HG03469 (cell line): Measurements from ENCODE around the gene SNCG.
A peak's percentile ranks its signal among the peaks of the same experiment; 100 is the strongest.

Experiments used
- ATAC-seq: cut with Tn5 transposase; IDR thresholded peaks from one replicate; pipeline ENCODE4 v1.9.1; 2021; ENCODE audit warnings: mild to moderate bottlenecking, moderate library complexity, moderate number of reproducible peaks; ENCODE audit not compliant: unreplicated experiment

The SNCG gene

GRCh38 chr10:86960003-86960862, 1.8 kb downstream of the SNCG start:
- ATAC-seq: peak; percentile 70

DNA sequence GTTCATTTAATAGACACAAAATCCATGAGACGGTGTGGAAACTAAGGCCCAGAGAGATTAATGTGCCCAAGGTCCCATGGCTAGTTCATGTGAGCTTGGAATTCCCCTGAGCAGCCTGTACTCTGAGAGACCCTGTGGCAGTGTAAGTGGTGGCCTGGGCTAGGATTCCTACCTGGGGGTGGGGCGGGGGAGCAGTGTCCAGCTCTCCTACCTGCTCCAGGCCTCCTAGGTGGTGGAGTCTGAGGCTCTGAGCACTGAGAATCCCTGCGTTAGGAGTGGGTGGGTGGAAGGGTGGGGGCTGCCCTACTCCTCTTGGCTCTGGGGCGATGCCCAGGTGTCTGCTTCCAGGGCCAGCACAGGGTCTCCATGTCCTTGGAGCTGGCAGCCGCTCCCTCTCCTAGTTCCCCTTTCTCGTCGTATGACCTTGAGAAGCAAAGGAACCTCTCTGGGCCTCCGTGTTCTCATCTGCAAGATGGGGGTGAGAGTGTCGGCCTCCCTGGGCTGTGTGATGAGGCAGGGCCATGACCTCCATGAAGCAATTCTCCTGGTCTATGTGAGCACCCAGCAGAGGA, 2.5 kb downstream of the SNCG start:
- ATAC-seq: no peak

DNA sequence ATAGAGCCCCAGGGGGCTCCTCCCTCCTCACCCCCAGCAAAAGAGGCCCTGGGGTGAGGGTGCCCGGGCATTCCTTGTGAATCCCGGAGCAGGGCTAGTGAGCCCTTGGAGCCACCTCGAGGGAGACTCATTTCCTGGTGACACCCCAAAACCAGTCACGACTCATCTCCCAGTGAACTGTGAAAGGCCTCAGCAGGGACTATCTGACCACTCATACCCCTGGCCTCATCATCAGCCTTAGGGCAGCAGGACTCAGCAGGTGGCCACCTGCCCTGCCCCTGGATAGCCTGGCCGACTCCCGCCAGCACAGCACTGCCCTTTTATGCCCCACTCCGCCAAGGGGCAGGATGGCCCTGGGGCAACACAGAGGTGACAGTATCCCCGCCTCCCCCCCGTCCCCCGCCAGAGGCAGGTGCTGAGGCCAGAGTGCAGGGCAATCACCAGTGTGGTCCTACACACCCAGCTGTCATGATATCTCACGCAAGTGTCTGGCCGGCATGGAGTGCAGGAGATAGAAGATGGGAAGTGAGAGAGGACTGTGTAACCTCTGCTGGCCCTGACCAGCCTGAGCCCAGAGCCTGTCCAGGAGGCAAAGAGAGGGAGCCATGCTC, 3.2 kb downstream of the SNCG start:
- no peak for ATAC-seq

DNA sequence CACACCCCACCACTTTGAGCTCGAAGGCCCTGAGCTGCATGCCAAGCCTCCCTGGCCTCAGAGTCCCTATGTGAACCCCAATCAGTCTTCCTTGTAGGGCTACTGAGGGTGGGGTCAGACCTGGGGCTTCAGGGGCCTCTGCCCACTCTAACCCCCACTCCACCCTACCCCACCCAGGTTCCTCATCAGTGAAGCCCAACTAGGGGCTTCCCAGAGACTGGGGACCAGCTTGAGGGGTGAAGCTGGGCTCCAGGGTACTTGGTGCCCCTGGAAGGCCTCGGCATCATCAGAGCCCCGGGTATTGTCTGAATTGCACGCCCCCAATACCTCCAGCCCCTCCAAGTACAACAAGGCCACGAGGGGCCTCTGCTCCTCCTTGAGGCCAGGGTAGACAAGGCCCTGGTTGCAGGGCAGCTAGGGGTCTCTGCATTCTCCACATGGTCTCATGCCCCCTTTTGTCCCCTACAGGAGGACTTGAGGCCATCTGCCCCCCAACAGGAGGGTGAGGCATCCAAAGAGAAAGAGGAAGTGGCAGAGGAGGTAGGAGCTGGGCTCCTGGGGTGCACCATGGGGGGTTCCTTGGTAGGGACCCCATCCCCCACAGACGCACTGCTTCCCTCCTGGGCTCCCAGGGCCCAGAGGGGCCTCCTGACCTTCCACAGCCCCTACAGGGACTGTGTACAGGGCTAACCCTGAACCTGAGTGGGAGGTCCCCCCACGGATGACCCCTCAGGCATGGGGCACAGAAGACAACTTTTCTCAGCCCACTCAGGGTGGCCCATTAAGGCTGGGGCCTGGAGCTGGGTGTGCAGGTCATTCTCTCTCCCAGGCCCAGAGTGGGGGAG, 4.0 kb downstream of the SNCG start:
- no peak for ATAC-seq

DNA sequence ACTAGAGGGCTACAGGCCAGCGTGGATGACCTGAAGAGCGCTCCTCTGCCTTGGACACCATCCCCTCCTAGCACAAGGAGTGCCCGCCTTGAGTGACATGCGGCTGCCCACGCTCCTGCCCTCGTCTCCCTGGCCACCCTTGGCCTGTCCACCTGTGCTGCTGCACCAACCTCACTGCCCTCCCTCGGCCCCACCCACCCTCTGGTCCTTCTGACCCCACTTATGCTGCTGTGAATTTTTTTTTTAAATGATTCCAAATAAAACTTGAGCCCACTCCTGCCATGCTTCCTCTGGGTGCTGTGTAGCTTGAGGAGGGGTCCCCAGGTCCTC, 4.5 kb downstream of the SNCG start:
- ATAC-seq: no peak

DNA sequence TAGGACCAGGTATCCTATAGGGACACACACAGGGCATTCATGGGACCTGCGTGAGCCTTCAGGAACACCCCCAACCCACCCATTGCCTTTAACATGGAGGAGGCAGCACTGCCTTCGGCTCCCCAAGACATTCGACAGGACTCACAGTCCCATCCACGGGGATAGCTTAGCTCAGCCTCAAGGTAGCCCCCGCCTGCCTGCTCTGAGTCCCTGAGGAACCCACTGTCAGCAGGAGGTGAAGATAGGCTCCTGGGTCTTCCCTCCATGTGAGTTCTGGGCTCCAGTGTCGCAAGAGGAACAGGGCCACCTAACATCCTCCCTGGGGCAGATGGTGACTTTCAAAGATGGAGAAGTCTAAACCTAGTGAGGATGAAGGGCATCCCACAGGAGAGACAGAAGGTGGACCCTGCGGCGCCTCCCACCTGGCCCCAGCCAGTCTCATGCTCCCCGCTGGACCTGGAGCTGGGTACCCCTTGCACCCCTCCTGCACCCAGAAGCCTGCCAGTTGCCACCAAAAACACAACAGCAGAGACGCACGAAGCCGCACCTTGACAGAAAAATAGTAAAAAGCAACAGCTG, 5.0 kb downstream of the SNCG start:
- no peak for ATAC-seq

- ATAC-seq: no peak
Measured at GRCh38 chr10:86964061-86964846, 5.9 kb downstream of the SNCG start.

DNA sequence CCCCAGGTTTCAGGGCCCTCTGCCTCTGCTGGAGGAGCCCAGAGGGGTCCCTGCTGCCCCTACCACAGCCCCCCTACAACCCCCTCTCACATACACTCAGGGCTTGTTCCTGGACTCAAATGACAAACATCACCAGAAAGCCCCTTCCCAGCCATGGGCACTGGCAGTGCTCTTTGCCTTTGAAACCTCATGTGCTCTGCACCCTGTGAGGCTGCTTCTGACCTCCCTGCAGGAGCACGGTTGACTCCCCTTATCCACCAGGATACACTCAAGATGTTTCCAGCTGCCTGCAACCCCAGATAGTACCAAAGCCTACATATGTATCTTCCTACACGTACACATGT, 6.4 kb downstream of the SNCG start:
- no peak for ATAC-seq

DNA sequence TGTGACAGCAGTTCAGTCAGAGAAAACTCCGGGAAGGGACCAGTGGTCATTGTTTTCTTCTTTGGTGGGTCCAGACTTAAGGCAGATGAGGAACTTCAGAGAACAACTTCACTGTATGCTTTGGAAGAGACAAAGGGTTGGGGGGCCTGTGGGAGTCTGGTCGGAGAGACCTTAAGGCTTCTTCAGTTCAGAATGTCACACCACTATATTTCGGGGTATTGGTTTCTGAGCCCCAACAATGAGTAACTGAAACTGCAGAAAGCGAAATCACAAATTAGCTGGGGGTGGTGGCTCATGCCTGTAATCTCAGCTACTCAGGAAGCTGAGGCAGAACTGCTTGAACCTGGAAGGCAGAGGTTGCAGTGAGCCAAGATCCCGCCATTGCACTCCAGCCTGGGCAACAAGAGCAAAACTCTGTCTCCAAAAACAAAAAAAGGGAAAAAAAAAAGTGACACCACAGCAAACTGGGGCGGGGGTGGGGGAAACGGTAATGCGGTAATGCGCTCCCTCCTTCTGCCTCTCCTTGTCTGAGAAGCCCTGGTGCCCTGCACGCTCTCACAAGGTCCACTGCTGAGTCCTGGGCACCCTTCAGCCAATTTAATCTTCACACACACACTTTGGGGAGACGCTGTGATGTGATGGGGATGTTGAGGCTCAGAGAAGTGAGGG, 7.7 kb downstream of the SNCG start:
- no peak for ATAC-seq

- ATAC-seq: no peak
Measured at GRCh38 chr10:86967481-86967941, 9.1 kb downstream of the SNCG start.

- no peak for ATAC-seq
Measured at GRCh38 chr10:86968271-86968993, 10.0 kb downstream of the SNCG start, which contains the start of gene ADIRF. Gene ADIRF (plus strand): TSS chr10:86968482. CDS start chr10:86968545, 63 bp downstream.

DNA sequence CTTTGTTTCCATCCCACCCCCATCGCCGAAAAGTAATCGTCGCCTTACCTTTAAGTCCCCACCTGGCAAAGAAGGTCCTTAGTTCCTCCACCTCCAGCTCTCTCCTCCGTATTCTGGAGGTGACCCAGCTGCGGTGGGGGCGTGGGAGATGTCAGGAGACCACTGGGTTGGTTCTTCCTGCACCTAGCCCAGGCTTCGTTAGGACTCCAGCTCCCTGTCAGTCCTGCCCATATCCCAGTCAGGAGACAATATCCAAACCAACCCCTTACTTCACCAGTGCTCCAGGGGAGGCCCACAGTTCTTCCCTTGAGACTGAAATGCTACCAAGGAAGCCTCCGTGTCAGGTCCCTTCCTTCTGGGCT, 10.6 kb downstream of the SNCG start:
- no peak for ATAC-seq

- ATAC-seq: no peak
Measured at GRCh38 chr10:86969421-86970041, 11.1 kb downstream of the SNCG start.

GRCh38 chr10:86970162-86970981, 12.0 kb downstream of the SNCG start:
- no peak for ATAC-seq

DNA sequence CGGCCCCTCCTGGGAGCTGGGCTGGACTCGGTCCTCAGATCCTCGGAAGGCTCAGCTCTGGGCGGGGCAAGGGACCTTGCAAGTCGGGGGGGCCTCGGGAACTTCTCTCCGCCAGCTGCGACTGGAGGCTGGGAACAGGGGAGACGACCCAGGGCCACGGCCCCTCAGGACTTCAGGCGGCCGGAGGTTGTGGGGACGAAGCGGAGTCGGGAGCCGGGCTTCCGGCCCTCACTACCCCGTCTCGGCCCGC, 12.5 kb downstream of the SNCG start:
- ATAC-seq: no peak

DNA sequence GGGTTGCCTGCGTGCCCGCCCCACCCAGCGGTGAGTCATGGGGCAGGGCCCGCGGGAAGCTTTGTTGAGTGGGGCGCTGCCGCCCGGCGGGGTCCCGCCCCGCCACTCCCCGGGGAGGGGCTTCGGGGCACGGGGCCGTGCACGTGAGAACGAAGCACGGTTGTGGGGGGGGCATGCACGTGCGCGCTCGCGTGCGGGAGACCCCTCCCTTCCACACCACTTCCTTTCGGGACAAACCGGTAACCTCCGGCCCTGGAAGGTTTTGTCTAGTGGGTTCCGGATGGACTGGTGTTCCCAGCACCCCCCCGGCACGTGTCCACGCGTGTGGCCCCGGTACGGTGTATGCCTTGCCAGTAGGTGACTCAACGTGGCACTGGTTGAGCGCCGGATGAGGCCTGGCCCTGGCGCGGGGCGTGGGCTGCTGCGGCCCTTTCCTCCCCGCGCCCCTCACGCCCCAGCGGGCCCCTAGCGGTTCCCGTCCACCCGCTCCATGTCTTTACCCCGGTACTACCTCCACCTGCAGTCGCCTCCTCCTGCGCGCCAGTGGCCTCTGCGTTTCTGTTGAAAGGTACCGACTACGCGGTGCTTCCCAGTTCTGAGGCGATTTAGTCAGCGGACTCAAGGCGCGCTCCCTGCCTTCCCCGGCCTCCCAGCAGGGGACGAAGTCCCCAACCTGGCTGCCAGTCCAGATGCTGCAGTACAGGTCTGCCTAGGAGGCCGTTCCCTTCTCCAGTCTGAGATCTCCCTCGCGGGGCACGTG, 13.0 kb downstream of the SNCG start:
- peak; percentile 68 for ATAC-seq
